ENCODE measurements around the gene SEC14L1.

Gene SEC14L1

GRCh38 chr17:77190576-77190975, 49.8 kb downstream of the SEC14L1 start:
- DNase-seq: no peak
- TF ChIP-seq CTCF (IDR thresholded peaks at IDR 0.05; ENCODE audit: low read depth, low read length, missing control alignments): no peak
- Histone ChIP-seq H3K27me3 (replicated peaks) (no peaks in the 10 kb centered on the region), H3K4me3 (ENCODE audit: low read depth, low read length) (no peak overlapping the region), H3K36me3 (replicated peaks) (peaks cover 42% of the 10 kb centered on the region), H3K27ac (no peak overlapping the region)
- in situ Hi-C loops (cut with HindIII; ENCODE audit: low pct_ligation_motif_present, low sequenced_read_pairs): no loop called here

GRCh38 chr17:77191244-77191643, 50.5 kb downstream of the SEC14L1 start:
- peaks cover 47% of the 10 kb centered on the region for H3K36me3 ChIP-seq (replicated peaks)
- in situ Hi-C loops (cut with HindIII; ENCODE audit: low pct_ligation_motif_present, low sequenced_read_pairs): no loop called here
- no peaks in the 10 kb centered on the region for H3K27me3 ChIP-seq (replicated peaks)

GRCh38 chr17:77193653-77194052, 52.9 kb downstream of the SEC14L1 start:
- no peak overlapping the region for H3K27ac ChIP-seq
- no peaks in the 10 kb centered on the region for H3K27me3 ChIP-seq (replicated peaks)
- TF ChIP-seq CTCF (IDR thresholded peaks at IDR 0.05; ENCODE audit: low read depth, low read length, missing control alignments): no peak
- H3K4me3 ChIP-seq (ENCODE audit: low read depth, low read length): no peak overlapping the region
- in situ Hi-C loops (cut with HindIII; ENCODE audit: low pct_ligation_motif_present, low sequenced_read_pairs): no loop called here
- DNase-seq: no peak
- H3K36me3 ChIP-seq (replicated peaks): peaks cover 66% of the 10 kb centered on the region

More at GRCh38 chr17:77191244-77191643, 50.5 kb downstream of the SEC14L1 start:
- no peak for TF ChIP-seq CTCF (IDR thresholded peaks at IDR 0.05; ENCODE audit: low read depth, low read length, missing control alignments)
- Histone ChIP-seq H3K27ac (no peak overlapping the region), H3K4me3 (ENCODE audit: low read depth, low read length) (no peak overlapping the region)
- DNase-seq: no peak

- DNase-seq: no peak
- TF ChIP-seq CTCF (IDR thresholded peaks at IDR 0.05; ENCODE audit: low read depth, low read length, missing control alignments): no peak
- Histone ChIP-seq H3K27ac (no peak overlapping the region), H3K36me3 (replicated peaks) (peaks cover 71% of the 10 kb centered on the region), H3K27me3 (replicated peaks) (no peaks in the 10 kb centered on the region), H3K4me3 (ENCODE audit: low read depth, low read length) (no peak overlapping the region)
- in situ Hi-C loops (cut with HindIII; ENCODE audit: low pct_ligation_motif_present, low sequenced_read_pairs): no loop called here
Measured at GRCh38 chr17:77194179-77194578, 53.4 kb downstream of the SEC14L1 start.

- Histone ChIP-seq H3K36me3 (replicated peaks) (peaks cover 88% of the 10 kb centered on the region), H3K27me3 (replicated peaks) (no peaks in the 10 kb centered on the region), H3K27ac (no peak overlapping the region), H3K4me3 (ENCODE audit: low read depth, low read length) (no peak overlapping the region)
- no peak for DNase-seq
- in situ Hi-C loops (cut with HindIII; ENCODE audit: low pct_ligation_motif_present, low sequenced_read_pairs): no loop called here
- no peak for TF ChIP-seq CTCF (IDR thresholded peaks at IDR 0.05; ENCODE audit: low read depth, low read length, missing control alignments)
Measured at GRCh38 chr17:77196251-77196650, 55.5 kb downstream of the SEC14L1 start.

- H3K4me3 ChIP-seq (ENCODE audit: low read depth, low read length): no peak overlapping the region
- no peaks in the 10 kb centered on the region for H3K27me3 ChIP-seq (replicated peaks)
- DNase-seq: no peak
- H3K36me3 ChIP-seq (replicated peaks): peaks cover 87% of the 10 kb centered on the region
- in situ Hi-C loops (cut with HindIII; ENCODE audit: low pct_ligation_motif_present, low sequenced_read_pairs): no loop called here
- no peak for TF ChIP-seq CTCF (IDR thresholded peaks at IDR 0.05; ENCODE audit: low read depth, low read length, missing control alignments)
- no peak overlapping the region for H3K27ac ChIP-seq
Measured at GRCh38 chr17:77197115-77197514, 56.3 kb downstream of the SEC14L1 start.

Measured in brain microvascular endothelial cell (primary cell).